ENCODE data around the gene CLIC3. TPM values are rescaled to one million over a fixed set of nuclear protein-coding genes. Genes with fewer than 3 reads are reported as not detected.

The CLIC3 gene
- total RNA-seq, 1 experiment from 2014 or later: 6.2 TPM

DNA sequence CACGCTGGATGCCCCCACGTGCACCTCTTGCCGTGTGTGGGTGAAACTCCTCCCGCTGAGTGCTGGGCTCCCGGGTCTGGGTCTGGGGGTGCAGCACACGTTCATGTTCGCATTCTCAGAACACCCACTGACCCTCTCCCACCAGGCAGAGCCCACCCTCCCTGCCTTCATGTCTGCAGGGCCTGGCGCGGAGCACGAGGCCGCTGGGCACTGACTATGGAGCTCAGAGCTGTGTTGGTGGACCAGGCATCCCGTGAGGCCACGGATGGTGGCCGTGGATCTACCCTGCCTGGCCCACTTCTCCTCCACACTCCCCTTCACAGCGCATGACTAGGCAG, 35.5 kb downstream of the CLIC3 start:
- no peaks in the 10 kb centered on the region for H3K9me3 ChIP-seq (ENCODE audit: control insufficient read depth, insufficient read depth, low read depth, low read length)
- DNase-seq (ENCODE audit: low read depth, low spot score) (no peak), ATAC-seq (no peak)
- ChIA-PET POLR2A (no interaction called here), CTCF (interaction anchor here (0.7 kb wide), 1 partner anchor 13 kb away, joined by 3 read pairs; no protein-coding TSS in a partner anchor)
- H3K4me3 ChIP-seq (ENCODE audit: low read depth in 2 of 2, low read length in 2 of 2): no peak overlapping the region
- in situ Hi-C loops (cut with HindIII; ENCODE audit: low pct_unique_long_range_greater_than_20kb, low sequenced_read_pairs): no loop called here
- no peaks in the 10 kb centered on the region for H3K27me3 ChIP-seq (ENCODE audit: control insufficient read depth, insufficient read depth, low read length)
- H3K36me3 ChIP-seq (ENCODE audit: control insufficient read depth, insufficient read depth, low read length): no peaks in the 10 kb centered on the region
- intact Hi-C loops (cut with micrococcal nuclease; ENCODE audit: unreplicated experiment): no loop called here
- BruUV-seq (replicated peaks): no TSS peak
- H3K27ac ChIP-seq (ENCODE audit: low read length): no peak overlapping the region
- TF ChIP-seq SIN3A (IDR thresholded peaks at IDR 0.05; ENCODE audit: borderline replicate concordance, insufficient read depth, low read depth, low read length): no peak
- TF ChIP-seq, protein P1, sequence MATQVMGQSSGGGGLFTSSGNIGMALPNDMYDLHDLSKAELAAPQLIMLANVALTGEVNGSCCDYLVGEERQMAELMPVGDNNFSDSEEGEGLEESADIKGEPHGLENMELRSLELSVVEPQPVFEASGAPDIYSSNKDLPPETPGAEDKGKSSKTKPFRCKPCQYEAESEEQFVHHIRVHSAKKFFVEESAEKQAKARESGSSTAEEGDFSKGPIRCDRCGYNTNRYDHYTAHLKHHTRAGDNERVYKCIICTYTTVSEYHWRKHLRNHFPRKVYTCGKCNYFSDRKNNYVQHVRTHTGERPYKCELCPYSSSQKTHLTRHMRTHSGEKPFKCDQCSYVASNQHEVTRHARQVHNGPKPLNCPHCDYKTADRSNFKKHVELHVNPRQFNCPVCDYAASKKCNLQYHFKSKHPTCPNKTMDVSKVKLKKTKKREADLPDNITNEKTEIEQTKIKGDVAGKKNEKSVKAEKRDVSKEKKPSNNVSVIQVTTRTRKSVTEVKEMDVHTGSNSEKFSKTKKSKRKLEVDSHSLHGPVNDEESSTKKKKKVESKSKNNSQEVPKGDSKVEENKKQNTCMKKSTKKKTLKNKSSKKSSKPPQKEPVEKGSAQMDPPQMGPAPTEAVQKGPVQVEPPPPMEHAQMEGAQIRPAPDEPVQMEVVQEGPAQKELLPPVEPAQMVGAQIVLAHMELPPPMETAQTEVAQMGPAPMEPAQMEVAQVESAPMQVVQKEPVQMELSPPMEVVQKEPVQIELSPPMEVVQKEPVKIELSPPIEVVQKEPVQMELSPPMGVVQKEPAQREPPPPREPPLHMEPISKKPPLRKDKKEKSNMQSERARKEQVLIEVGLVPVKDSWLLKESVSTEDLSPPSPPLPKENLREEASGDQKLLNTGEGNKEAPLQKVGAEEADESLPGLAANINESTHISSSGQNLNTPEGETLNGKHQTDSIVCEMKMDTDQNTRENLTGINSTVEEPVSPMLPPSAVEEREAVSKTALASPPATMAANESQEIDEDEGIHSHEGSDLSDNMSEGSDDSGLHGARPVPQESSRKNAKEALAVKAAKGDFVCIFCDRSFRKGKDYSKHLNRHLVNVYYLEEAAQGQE (IDR thresholded peaks at IDR 0.05; ENCODE audit: insufficient read depth in 1 of 2, low read depth in 2 of 2, low read length in 1 of 2): no peak
- TF ChIP-seq, protein P2, sequence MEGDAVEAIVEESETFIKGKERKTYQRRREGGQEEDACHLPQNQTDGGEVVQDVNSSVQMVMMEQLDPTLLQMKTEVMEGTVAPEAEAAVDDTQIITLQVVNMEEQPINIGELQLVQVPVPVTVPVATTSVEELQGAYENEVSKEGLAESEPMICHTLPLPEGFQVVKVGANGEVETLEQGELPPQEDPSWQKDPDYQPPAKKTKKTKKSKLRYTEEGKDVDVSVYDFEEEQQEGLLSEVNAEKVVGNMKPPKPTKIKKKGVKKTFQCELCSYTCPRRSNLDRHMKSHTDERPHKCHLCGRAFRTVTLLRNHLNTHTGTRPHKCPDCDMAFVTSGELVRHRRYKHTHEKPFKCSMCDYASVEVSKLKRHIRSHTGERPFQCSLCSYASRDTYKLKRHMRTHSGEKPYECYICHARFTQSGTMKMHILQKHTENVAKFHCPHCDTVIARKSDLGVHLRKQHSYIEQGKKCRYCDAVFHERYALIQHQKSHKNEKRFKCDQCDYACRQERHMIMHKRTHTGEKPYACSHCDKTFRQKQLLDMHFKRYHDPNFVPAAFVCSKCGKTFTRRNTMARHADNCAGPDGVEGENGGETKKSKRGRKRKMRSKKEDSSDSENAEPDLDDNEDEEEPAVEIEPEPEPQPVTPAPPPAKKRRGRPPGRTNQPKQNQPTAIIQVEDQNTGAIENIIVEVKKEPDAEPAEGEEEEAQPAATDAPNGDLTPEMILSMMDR (IDR thresholded peaks at IDR 0.05): no peak
- TF ChIP-seq TCF7L2 (IDR thresholded peaks at IDR 0.05; ENCODE audit: low read depth, low read length): no peak
- no peak for TF ChIP-seq POLR2AphosphoS5 (IDR thresholded peaks at IDR 0.05; ENCODE audit: low read depth, low read length)
- H3K4me1 ChIP-seq (ENCODE audit: control insufficient read depth, insufficient read depth, low read length): peaks cover 5% of the 10 kb centered on the region; the same call in 1 of the 2 replicates

DNA sequence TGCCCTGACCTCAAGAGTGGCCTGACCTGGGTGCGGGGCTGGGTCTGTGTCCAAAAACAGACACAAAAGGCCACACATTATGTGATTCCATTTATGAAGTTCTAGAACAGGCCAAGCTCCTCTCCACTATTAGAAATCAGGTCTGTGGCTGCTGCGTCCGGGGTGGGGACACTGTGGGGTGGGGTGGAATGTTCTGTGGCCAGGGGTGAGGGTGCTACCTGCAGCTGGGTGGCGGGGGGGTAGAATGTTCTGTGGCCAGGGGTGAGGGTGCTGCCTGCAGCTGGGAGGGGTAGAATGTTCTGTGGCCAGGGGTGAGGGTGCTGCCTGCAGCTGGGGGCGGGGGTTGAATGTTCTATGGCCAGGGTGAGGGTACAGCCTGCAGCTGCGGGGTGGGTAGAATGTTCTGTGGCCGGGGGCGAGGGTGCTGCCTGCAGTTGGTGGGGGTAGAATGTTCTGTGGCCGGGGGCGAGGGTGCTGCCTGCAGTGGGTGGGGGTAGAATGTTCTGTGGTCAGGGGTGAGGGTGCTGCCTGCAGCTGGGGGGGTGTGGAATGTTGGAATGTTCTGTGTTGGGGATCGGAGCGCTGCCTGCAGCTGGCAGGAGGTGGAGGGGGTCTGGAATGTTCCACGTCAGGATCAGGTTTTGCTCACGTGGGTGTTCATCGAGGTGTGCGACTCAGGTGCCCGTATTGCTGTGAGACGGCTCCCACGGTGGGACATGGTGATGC, 36.0 kb downstream of the CLIC3 start:
- H3K4me1 ChIP-seq (ENCODE audit: control insufficient read depth, insufficient read depth, low read length): peaks cover 5% of the 10 kb centered on the region; the same call in 1 of the 2 replicates
- ATAC-seq: no peak
- H3K9me3 ChIP-seq (ENCODE audit: control insufficient read depth, insufficient read depth, low read depth, low read length): no peaks in the 10 kb centered on the region
- H3K27ac ChIP-seq (ENCODE audit: low read length): no peak overlapping the region
- in situ Hi-C loops (cut with HindIII; ENCODE audit: low pct_unique_long_range_greater_than_20kb, low sequenced_read_pairs) (no loop called here), intact Hi-C loops (cut with micrococcal nuclease; ENCODE audit: unreplicated experiment) (no loop called here)
- H3K4me3 ChIP-seq (ENCODE audit: low read depth in 2 of 2, low read length in 2 of 2): no peak overlapping the region
- no TSS peak for BruUV-seq (replicated peaks)
- DNase-seq (ENCODE audit: low read depth, low spot score): no peak
- CTCF ChIA-PET: interaction anchor here (0.6 kb wide), 1 partner anchor 47 kb away, joined by 7 read pairs; no protein-coding TSS in a partner anchor
- H3K27me3 ChIP-seq (ENCODE audit: control insufficient read depth, insufficient read depth, low read length): no peaks in the 10 kb centered on the region
- POLR2A ChIA-PET: no interaction called here
- H3K36me3 ChIP-seq (ENCODE audit: control insufficient read depth, insufficient read depth, low read length): no peaks in the 10 kb centered on the region
- no peak for TF ChIP-seq TCF7L2 (IDR thresholded peaks at IDR 0.05; ENCODE audit: low read depth, low read length)
